Activated naive CD8-positive, alpha-beta T cell treated with anti-CD3 and anti-CD28 coated beads, Interleukin-2, amount 50 U/mL, for 24 hours (primary cell): Measurements from ENCODE around the gene EEF1AKMT2.

Experiments
- ATAC-seq: fragments of 150-1000 bp; cut with Tn5 transposase; one replicate; pipeline ENCODE4 v1.10.0; 2021
- DNase-seq: peaks from one replicate; pipeline ENCODE4 v3.0.0; 2021
- H3K27ac Mint-ChIP-seq: one replicate; pipeline ENCODE4 v1.8.0; 2021; ENCODE audit warnings: mild to moderate bottlenecking, mixed read lengths
- H3K27me3 Mint-ChIP-seq: one replicate; pipeline ENCODE4 v1.8.0; 2021; ENCODE audit warnings: mixed read lengths
- H3K36me3 Mint-ChIP-seq: one replicate; pipeline ENCODE4 v1.8.0; 2021; ENCODE audit warnings: low read depth, mixed read lengths
- H3K4me1 Mint-ChIP-seq: one replicate; pipeline ENCODE4 v1.8.0; 2021; ENCODE audit warnings: mixed read lengths
- H3K4me3 Mint-ChIP-seq: one replicate; pipeline ENCODE4 v1.8.0; 2021; ENCODE audit warnings: mild to moderate bottlenecking, moderate library complexity, mixed read lengths
- H3K9me3 Mint-ChIP-seq: one replicate; pipeline ENCODE4 v1.8.0; 2021; ENCODE audit warnings: mixed read lengths

EEF1AKMT2 gene

GRCh38 chr10:124745673-124746072, 46.0 kb downstream of the EEF1AKMT2 start:
- H3K4me3 Mint-ChIP-seq: no peak overlapping the region
- peaks cover 1% of the 10 kb centered on the region for H3K27me3 Mint-ChIP-seq
- H3K27ac Mint-ChIP-seq: no peak overlapping the region
- no peaks in the 10 kb centered on the region for H3K36me3 Mint-ChIP-seq
- peaks cover 44% of the 10 kb centered on the region for H3K4me1 Mint-ChIP-seq
- DNase-seq (no peak), ATAC-seq (no peak)
- H3K9me3 Mint-ChIP-seq: no peaks in the 10 kb centered on the region

- H3K9me3 Mint-ChIP-seq: no peaks in the 10 kb centered on the region
- ATAC-seq: no peak
- no peak overlapping the region for H3K27ac Mint-ChIP-seq
- no peak for DNase-seq
- peak overlapping the region; percentile 60 for H3K4me3 Mint-ChIP-seq
- H3K4me1 Mint-ChIP-seq: peaks cover 49% of the 10 kb centered on the region
- H3K27me3 Mint-ChIP-seq: peaks cover 1% of the 10 kb centered on the region
- H3K36me3 Mint-ChIP-seq: no peaks in the 10 kb centered on the region
These were observed 46.4 kb downstream of the EEF1AKMT2 start for GRCh38 chr10:124745252-124745651.

GRCh38 chr10:124744102-124745050, 47.3 kb downstream of the EEF1AKMT2 start, which contains the start of gene FAM53B:
FAM53B (minus strand) TSS chr10:124744378; CDS start chr10:124706713, 37,665 bp downstream.
- H3K9me3 Mint-ChIP-seq: no peaks in the 10 kb centered on the region
- H3K4me1 Mint-ChIP-seq: peaks cover 51% of the 10 kb centered on the region
- H3K27ac Mint-ChIP-seq: peak within 1 kb of the TSS; percentile 82
- peak; percentile 76 for DNase-seq
- H3K4me3 Mint-ChIP-seq: peak within 1 kb of the TSS; percentile 92
- ATAC-seq: peak; percentile 76
- H3K27me3 Mint-ChIP-seq: peaks cover 6% of the 10 kb centered on the region
- H3K36me3 Mint-ChIP-seq: no peaks in the 10 kb centered on the region

- peaks cover 6% of the 10 kb centered on the region for H3K27me3 Mint-ChIP-seq
- H3K27ac Mint-ChIP-seq: peak overlapping the region; percentile 82
- no peaks in the 10 kb centered on the region for H3K9me3 Mint-ChIP-seq
- ATAC-seq (peak; percentile 20), DNase-seq (peak; percentile 42)
- H3K36me3 Mint-ChIP-seq: no peaks in the 10 kb centered on the region
- peaks cover 54% of the 10 kb centered on the region for H3K4me1 Mint-ChIP-seq
- H3K4me3 Mint-ChIP-seq: peak overlapping the region; percentile 92
These were observed 48.2 kb downstream of the EEF1AKMT2 start for GRCh38 chr10:124743191-124744101.

GRCh38 chr10:124742413-124743190, 49.1 kb downstream of the EEF1AKMT2 start:
- Mint-ChIP-seq H3K27me3 (peaks cover 6% of the 10 kb centered on the region), H3K9me3 (no peaks in the 10 kb centered on the region), H3K4me3 (peak overlapping the region; percentile 92), H3K4me1 (peaks cover 60% of the 10 kb centered on the region), H3K36me3 (no peaks in the 10 kb centered on the region), H3K27ac (peak overlapping the region; percentile 48)
- no peak for DNase-seq
- ATAC-seq: no peak

- no peak for ATAC-seq
- peaks cover 67% of the 10 kb centered on the region for H3K4me1 Mint-ChIP-seq
- H3K9me3 Mint-ChIP-seq: no peaks in the 10 kb centered on the region
- H3K27me3 Mint-ChIP-seq: peaks cover 6% of the 10 kb centered on the region
- no peak overlapping the region for H3K27ac Mint-ChIP-seq
- no peaks in the 10 kb centered on the region for H3K36me3 Mint-ChIP-seq
- H3K4me3 Mint-ChIP-seq: peak overlapping the region; percentile 92
- no peak for DNase-seq
These were observed 49.7 kb downstream of the EEF1AKMT2 start for GRCh38 chr10:124741922-124742412.

- Mint-ChIP-seq H3K4me1 (peaks cover 71% of the 10 kb centered on the region), H3K27me3 (peaks cover 6% of the 10 kb centered on the region), H3K36me3 (no peaks in the 10 kb centered on the region), H3K4me3 (peak overlapping the region; percentile 65), H3K27ac (peak overlapping the region; percentile 83), H3K9me3 (no peaks in the 10 kb centered on the region)
- peak; percentile 81 for DNase-seq
- peak; percentile 65 for ATAC-seq
These were observed 50.3 kb downstream of the EEF1AKMT2 start for GRCh38 chr10:124741281-124741921.

- Mint-ChIP-seq H3K27me3 (peaks cover 6% of the 10 kb centered on the region), H3K9me3 (no peaks in the 10 kb centered on the region), H3K4me3 (peak overlapping the region; percentile 65), H3K27ac (peak overlapping the region; percentile 83), H3K36me3 (no peaks in the 10 kb centered on the region), H3K4me1 (peaks cover 78% of the 10 kb centered on the region)
- ATAC-seq (peak; percentile 4), DNase-seq (no peak)
These were observed 51.1 kb downstream of the EEF1AKMT2 start for GRCh38 chr10:124740369-124741280.

GRCh38 chr10:124739986-124740368, 51.7 kb downstream of the EEF1AKMT2 start:
- Mint-ChIP-seq H3K9me3 (no peaks in the 10 kb centered on the region), H3K27me3 (peaks cover 6% of the 10 kb centered on the region), H3K36me3 (peaks cover 4% of the 10 kb centered on the region), H3K4me1 (peaks cover 78% of the 10 kb centered on the region), H3K27ac (peak overlapping the region; percentile 48), H3K4me3 (peak overlapping the region; percentile 65)
- DNase-seq: no peak
- ATAC-seq: no peak

GRCh38 chr10:124739119-124739921, 52.4 kb downstream of the EEF1AKMT2 start:
- Mint-ChIP-seq H3K9me3 (no peaks in the 10 kb centered on the region), H3K4me3 (peak overlapping the region; percentile 65), H3K4me1 (peaks cover 82% of the 10 kb centered on the region)

GRCh38 chr10:124738441-124738840, 53.2 kb downstream of the EEF1AKMT2 start:
- Mint-ChIP-seq H3K27me3 (peaks cover 6% of the 10 kb centered on the region), H3K27ac (peak overlapping the region; percentile 16), H3K36me3 (peaks cover 4% of the 10 kb centered on the region), H3K4me1 (peaks cover 91% of the 10 kb centered on the region), H3K4me3 (no peak overlapping the region), H3K9me3 (no peaks in the 10 kb centered on the region)
- no peak for DNase-seq
- ATAC-seq: no peak

More at GRCh38 chr10:124739119-124739921, 52.4 kb downstream of the EEF1AKMT2 start:
- no peak for ATAC-seq
- Mint-ChIP-seq H3K27ac (peak overlapping the region; percentile 48), H3K36me3 (peaks cover 4% of the 10 kb centered on the region), H3K27me3 (peaks cover 6% of the 10 kb centered on the region)
- no peak for DNase-seq

- DNase-seq (no peak), ATAC-seq (no peak)
- H3K4me1 Mint-ChIP-seq: peaks cover 97% of the 10 kb centered on the region
- no peak overlapping the region for H3K27ac Mint-ChIP-seq
- no peaks in the 10 kb centered on the region for H3K9me3 Mint-ChIP-seq
- peaks cover 6% of the 10 kb centered on the region for H3K27me3 Mint-ChIP-seq
- no peak overlapping the region for H3K4me3 Mint-ChIP-seq
- H3K36me3 Mint-ChIP-seq: peaks cover 5% of the 10 kb centered on the region
These were observed 54.0 kb downstream of the EEF1AKMT2 start for GRCh38 chr10:124737708-124738107.
